HG02642 (cell line): Measurements from ENCODE around the gene AUTS2.

Source experiments
- ATAC-seq: cut with Tn5 transposase; IDR thresholded peaks from one replicate; pipeline ENCODE4 v1.9.1; 2021; ENCODE audit warnings: mild to moderate bottlenecking; ENCODE audit not compliant: unreplicated experiment, poor library complexity

The AUTS2 gene

DNA sequence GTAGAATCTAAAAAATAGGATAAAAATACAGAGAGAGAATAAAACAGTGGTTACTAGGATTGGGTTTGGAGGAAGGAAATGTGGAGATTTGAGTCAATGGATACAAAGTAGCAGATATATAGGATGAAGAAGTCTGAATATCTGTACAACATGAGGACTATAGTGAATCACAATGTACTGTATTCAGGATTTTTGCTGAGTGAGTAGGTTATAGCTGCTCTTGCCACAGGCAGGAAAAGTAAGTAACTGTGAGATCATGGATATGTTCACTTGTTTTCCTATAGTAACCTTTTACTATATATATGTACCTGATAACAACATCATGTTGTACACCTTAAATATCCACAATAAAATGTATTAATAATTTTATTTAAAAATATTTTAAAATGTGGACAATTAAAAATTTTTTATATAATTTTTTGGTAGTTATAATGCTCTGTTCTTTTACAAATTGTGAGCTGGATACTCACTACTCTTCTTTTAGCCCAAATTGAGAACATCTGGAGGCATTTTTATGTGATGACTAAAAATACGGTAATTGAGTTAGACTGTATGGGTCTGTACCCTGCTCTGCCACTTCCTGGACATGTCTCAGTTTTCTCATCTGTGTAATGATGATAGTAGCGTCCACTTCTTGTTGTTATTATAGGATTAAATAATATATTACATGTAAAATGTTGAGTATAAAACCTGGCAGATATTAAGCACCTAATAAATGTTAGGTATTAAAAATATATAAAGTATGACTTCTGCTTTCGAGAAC, 439.1 kb downstream of the AUTS2 start:
- ATAC-seq, result no peak

GRCh38 chr7:70040051-70040450, 441.8 kb downstream of the AUTS2 start:
- no peak for ATAC-seq

DNA sequence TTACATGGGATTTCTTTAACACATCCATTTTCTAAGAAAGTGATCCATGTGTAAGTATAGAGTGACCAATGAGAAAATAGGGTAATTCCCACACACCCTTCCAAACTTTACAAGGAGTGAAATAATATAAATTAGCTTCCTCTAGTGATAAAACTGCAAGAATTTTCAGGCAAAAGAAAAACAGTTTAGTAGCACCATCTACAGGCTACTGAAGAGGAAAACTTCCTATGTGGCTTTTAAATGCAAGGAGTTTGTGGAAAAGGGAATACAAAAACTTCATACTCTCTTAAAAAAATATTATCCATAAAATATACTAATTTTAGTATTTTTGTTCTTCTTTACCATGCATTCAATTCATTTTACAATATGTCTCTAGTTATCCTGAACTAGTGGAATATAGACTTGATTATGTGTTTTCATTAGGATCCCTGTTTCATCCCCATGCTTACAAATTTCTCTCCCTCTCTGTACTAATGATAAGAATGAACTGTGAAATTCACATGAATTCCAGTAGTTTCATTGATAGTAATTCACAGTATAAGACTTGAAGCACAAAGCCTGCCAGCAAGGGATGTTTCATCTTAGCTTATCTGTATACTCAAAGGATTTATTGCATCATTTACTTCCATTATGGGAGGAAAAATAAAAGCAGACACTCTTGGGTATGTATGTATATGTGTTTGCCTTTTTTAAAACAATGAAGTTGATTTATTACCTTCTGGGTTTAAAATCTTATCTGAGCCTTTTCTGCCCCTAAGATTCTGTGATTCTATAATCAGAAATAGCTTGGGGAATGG, 442.9 kb downstream of the AUTS2 start:
- no peak for ATAC-seq

GRCh38 chr7:70042533-70042932, 444.3 kb downstream of the AUTS2 start:
- no peak for ATAC-seq

- ATAC-seq, result no peak
Observed at GRCh38 chr7:70043015-70043538, 444.8 kb downstream of the AUTS2 start.

- ATAC-seq, result no peak
Observed at GRCh38 chr7:70044064-70044463, 445.8 kb downstream of the AUTS2 start.

- no peak for ATAC-seq
Observed at GRCh38 chr7:70044525-70044924, 446.2 kb downstream of the AUTS2 start.

GRCh38 chr7:70044981-70045380, 446.7 kb downstream of the AUTS2 start:
- ATAC-seq, result no peak

- ATAC-seq, result no peak
Observed at GRCh38 chr7:70047384-70047783, 449.1 kb downstream of the AUTS2 start.

DNA sequence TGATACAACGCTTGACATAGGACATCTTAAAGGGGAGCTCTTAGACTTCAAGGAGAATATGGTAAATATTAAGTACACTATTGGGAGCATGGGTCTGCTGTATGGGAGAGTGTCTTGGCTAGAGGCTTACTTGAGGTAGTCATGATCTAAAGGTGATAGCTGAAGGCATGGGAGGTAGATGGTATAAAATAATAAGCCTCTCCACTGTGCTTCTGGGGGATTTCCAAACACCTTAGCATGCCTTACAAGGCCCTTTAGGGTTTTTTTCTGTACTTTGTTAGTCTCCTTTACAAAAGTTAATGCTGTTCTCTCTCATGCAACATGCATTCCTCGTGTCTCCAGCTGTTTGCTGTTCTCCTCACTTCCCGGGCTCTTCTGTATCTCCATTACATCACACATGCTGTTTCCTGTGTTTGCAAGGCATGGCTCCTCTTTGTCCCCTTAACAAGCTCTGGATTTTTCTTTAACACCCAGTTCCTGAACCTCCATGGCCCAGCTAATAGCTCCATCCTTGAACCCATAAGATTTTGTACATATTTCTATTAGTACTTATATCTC, 449.7 kb downstream of the AUTS2 start:
- ATAC-seq, result no peak

GRCh38 chr7:70051726-70052125, 453.5 kb downstream of the AUTS2 start:
- ATAC-seq, result no peak

GRCh38 chr7:70052691-70053090, 454.4 kb downstream of the AUTS2 start:
- ATAC-seq, result no peak

DNA sequence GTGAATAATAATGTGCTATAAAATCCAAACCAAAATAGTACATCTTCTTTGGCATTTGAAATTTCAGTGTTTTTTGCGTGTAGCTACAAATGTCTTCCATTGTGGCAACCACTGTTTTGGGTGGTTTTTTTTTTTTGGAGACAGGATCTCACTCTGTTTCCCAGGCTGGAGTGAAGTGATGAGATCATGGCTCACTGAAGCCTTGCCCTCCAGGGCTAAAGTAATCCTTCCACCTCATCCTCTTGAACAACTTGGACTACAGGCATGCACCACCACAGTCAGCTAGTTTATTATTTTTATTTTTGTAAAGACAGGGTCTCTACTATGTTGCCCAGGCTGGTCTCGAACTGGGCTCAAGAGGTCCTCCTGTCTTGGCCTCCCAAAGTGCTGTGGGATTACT, 455.1 kb downstream of the AUTS2 start:
- no peak for ATAC-seq

- ATAC-seq, result no peak
Observed at GRCh38 chr7:70053989-70054388, 455.7 kb downstream of the AUTS2 start.

DNA sequence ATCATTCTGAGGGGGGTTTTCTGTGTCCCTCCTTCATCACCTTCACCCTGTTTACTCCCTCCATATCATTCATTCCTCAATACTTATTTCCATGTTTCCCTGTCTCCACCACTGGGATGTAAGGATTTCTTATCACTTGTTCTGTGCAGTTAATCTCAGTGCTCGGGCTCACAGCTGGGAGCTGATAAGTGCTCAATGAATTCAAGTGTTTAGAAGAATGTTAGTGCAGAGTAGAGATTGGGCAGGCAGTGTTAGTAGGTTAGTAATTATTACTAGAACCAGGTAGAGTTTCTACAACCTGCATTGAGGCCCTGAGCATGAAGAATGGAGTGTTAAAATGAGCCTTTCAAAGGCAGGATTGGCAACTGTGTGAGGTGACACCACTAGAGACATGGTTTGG, 458.1 kb downstream of the AUTS2 start:
- no peak for ATAC-seq

GRCh38 chr7:70060298-70061068, 462.2 kb downstream of the AUTS2 start:
- no peak for ATAC-seq

DNA sequence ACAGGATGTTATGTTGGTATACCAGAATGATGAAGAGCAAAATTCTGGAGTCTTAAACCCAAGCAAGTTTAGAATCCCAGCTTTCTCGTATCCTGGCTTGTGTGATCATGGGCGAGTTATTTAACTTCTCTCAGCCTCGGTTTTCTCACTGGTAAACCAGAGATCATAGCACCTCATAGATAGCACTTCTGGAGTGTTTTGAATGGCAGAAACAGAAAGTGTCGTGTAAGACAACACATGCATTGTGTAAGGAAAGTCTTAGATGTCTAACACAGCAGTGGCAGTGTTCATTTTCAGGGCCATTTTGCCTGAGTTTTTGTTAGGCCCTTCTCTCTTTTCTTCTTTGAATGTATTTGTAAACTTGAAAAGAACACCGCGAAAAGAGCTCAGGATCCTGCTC, 465.1 kb downstream of the AUTS2 start:
- ATAC-seq, result no peak

DNA sequence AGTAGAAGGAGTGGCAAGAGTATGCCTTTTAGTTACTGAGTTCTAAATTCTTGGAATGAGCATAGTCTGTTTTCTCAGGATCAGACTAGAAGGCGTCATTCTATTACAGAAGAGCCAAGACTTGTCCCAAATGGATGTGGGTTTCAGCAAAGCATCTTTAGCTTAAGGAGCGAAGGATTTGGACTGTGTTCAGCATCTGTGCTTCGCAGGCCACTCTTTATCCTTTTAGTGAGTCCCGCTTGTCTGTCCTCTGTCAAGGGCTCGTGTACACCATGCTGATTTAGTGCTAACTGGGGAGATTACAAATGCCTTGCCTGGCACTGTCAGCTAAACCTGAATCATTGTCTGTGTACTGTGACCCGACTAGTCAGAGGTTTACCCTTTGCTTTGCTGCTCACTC, 465.7 kb downstream of the AUTS2 start:
- no peak for ATAC-seq

DNA sequence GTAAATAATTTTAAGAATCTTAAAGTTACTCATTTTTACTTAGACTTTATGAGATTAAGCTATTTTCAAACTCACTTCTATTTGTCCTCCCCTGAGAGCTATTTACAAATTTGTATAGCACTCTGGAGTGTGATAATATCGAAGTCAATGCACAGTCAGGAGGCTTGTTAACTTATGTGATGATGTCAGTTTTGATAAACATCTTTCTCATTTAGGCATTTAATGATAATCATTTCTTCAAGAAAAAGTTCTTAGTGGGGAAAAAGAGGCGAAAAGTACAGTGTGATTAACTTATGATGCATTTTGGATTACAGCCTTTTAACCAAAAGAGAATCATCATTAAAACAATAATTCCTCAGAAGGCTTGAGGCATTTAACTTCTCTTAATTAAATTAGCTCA, 468.6 kb downstream of the AUTS2 start:
- no peak for ATAC-seq

- no peak for ATAC-seq
Observed at GRCh38 chr7:70068531-70068930, 470.3 kb downstream of the AUTS2 start.
